ENCODE results near the gene COA6.

DNA sequence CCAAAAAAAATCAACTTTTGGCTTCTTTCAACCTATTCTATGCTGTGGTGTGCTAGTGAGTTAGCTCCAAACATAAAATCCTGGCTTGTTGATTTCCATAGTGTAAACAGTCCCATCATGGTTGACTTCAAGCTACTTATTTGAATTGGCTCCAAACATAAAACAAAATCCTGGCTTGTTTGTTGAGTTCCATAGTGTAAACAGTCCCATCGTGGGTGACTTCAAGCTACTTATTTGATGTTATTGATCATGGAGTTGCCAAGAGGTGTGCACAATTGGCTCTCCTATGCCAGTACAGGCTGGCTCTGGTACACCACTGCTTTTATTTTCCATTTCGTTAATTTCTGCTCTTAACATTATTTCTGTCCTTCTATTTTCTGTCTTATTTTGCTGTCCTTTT, 1.8 kb upstream of the COA6 start:
- TF ChIP-seq POLR2A (IDR thresholded peaks at IDR 0.05; ENCODE audit: low read depth, low read length) (no peak), POU2F2 (IDR thresholded peaks at IDR 0.05; ENCODE audit: low read depth, low read length) (no peak)

Data from GM12891 (cell line).